HEK293 (cell line): ENCODE results near the gene TRIM56.

Source experiments
- CTCF ChIP-seq: fragments of 450-650 bp; formaldehyde crosslinking; IDR thresholded peaks from 2 replicates; pipeline ENCODE4 v1.5.1; 2016; ENCODE audit warnings: missing biosample characterization, missing genetic modification characterization
- TRIM28 ChIP-seq: IDR thresholded peaks from 2 replicates; pipeline ENCODE4 v1.6.1; 2011; ENCODE audit warnings: low read length, control low read depth, borderline replicate concordance
- ZBTB21 ChIP-seq: fragments of 450-650 bp; formaldehyde crosslinking; IDR thresholded peaks from 2 replicates; pipeline ENCODE4 v1.5.1; 2017; ENCODE audit warnings: missing biosample characterization, missing genetic modification characterization
- ZBTB26 ChIP-seq: fragments of 450-650 bp; formaldehyde crosslinking; optimal IDR thresholded peaks from 2 replicates; pipeline ENCODE3; 2016; ENCODE audit warnings: missing biosample characterization, mild to moderate bottlenecking, missing genetic modification characterization
- ZFP37 ChIP-seq: fragments of 450-650 bp; formaldehyde crosslinking; IDR thresholded peaks from 2 replicates; pipeline ENCODE4 v1.5.1; 2016; ENCODE audit warnings: missing biosample characterization, missing genetic modification characterization
- ZNF311 ChIP-seq: fragments of 450-650 bp; formaldehyde crosslinking; IDR thresholded peaks from 2 replicates; pipeline ENCODE4 v1.5.1; 2017; ENCODE audit warnings: missing biosample characterization, missing genetic modification characterization, borderline replicate concordance

- TF ChIP-seq CTCF (tag by site-specific recombination) = no peak
- TF ChIP-seq ZNF311 (tag by site-specific recombination) = no peak
- no peak for TF ChIP-seq ZFP37 (tag by site-specific recombination)
- TF ChIP-seq ZBTB26 (tag by site-specific recombination) = no peak
- TF ChIP-seq ZBTB21 (tag by site-specific recombination) = no peak
- no peak for TF ChIP-seq TRIM28
Measured at GRCh38 chr7:101108330-101108857, 23.1 kb downstream of the TRIM56 start.
